HepG2 (cell line): ENCODE measurements around the gene NPHS1. TPM values are rescaled to one million over a fixed set of nuclear protein-coding genes. Genes with fewer than 3 reads are reported as not detected.

Experiments
- ATAC-seq: fragments of 200-7000 bp; cut with Tn5 transposase; 3 replicates; pipeline ENCODE4 v1.9.1; 2020; ENCODE audit warnings: mild to moderate bottlenecking, moderate library complexity
- BruUV-seq: library from RNA; stranded (reverse); fragments of 400-500 nt; replicated peaks from 2 replicates; lab custom pipeline; 2021; lab: Mats Ljungman, UMichigan
- CTCF ChIA-PET: fragments of 300-600 bp; formaldehyde crosslinking; extraction: SDS; loops from one replicate; lab custom pipeline; 2021; ENCODE audit warnings: low total read pairs, inconsistent platforms, low intra/inter-chr PET ratio; lab: Yijun Ruan, JAX
- POLR2A ChIA-PET: fragments of 350-600 bp; sonication (Branson Sonifier 250); formaldehyde crosslinking; loops from one replicate; lab custom pipeline; 2020; ENCODE audit warnings: antibody characterized with exemption, inconsistent platforms; lab: Yijun Ruan, JAX
- DNase-seq: peaks from one replicate; pipeline ENCODE4 v3.0.0-alpha.2; 2015; ENCODE audit warnings: low spot score
- FAIRE-seq: peaks from 3 replicates; lab custom pipeline; 2011; peaks lifted over from hg19 to GRCh38; lab: Jason Lieb, UNC
- H2AFZ ChIP-seq: one replicate; pipeline ENCODE4 v1.6.1; 2011; ENCODE audit warnings: low read length, inconsistent platforms
- H3K27ac ChIP-seq: fragments of 300-600 bp; 3 replicates; pipeline ENCODE4 v1.8.0; 2011; ENCODE audit warnings: mixed run types, mild to moderate bottlenecking, mixed read lengths, low read length, inconsistent platforms; ENCODE audit not compliant: insufficient read depth; ENCODE audit errors: extremely low read length
- H3K27me3 ChIP-seq, 2 experiments: fragments of 200-600 bp in 1 of 2; 2 replicates in 1 of 2; 3 replicates in 1 of 2; pipeline versions ENCODE4 v1.6.0 to v1.8.0; 2011; ENCODE audit warnings: low read length in 2 of 2, mild to moderate bottlenecking in 2 of 2, moderate library complexity in 2 of 2, inconsistent platforms in 1 of 2; ENCODE audit not compliant: insufficient read depth in 2 of 2, control insufficient read depth in 1 of 2
- H3K36me3 ChIP-seq, 2 experiments: fragments of 200-600 bp in 1 of 2; replicated peaks in 1 of 2; 2 replicates in 1 of 2; 3 replicates in 1 of 2; pipeline versions ENCODE4 v1.5.1 to v1.8.0; 2011; ENCODE audit warnings: low read length in 2 of 2, inconsistent platforms in 1 of 2; ENCODE audit not compliant: insufficient read depth in 2 of 2, control insufficient read depth in 1 of 2
- H3K4me1 ChIP-seq: 2 replicates; pipeline ENCODE4 v1.5.1; 2012; ENCODE audit warnings: low read length, inconsistent platforms; ENCODE audit not compliant: insufficient read depth
- H3K4me2 ChIP-seq: 2 replicates; pipeline ENCODE4 v1.6.0; 2011; ENCODE audit warnings: low read depth, low read length, inconsistent platforms
- H3K4me3 ChIP-seq, 3 experiments: fragments of 200-600 bp in 1 of 3; sonication (generic), shearing (Covaris generic) in 1 of 3; replicated peaks in 1 of 3; 2 replicates each; pipeline ENCODE4 v1.5.1; 2011 to 2016; ENCODE audit warnings: low read length in 3 of 3, inconsistent platforms in 2 of 3, low read depth in 2 of 3, mild to moderate bottlenecking in 2 of 3, control low read depth in 1 of 3, mixed read lengths in 1 of 3; ENCODE audit not compliant: insufficient read depth in 1 of 3
- H3K79me2 ChIP-seq: one replicate; pipeline ENCODE4 v1.6.1; 2011; ENCODE audit warnings: low read length, inconsistent platforms; ENCODE audit not compliant: insufficient read depth
- H3K9ac ChIP-seq: 2 replicates; pipeline ENCODE4 v1.6.0; 2011; ENCODE audit warnings: mild to moderate bottlenecking, low read depth, low read length, inconsistent platforms; ENCODE audit not compliant: insufficient read depth
- H3K9me3 ChIP-seq: 2 replicates; pipeline ENCODE4 v1.5.1; 2012; ENCODE audit warnings: mild to moderate bottlenecking, low read length
- H4K20me1 ChIP-seq: 2 replicates; pipeline ENCODE4 v1.6.0; 2011; ENCODE audit warnings: inconsistent platforms, mild to moderate bottlenecking, low read length, moderate library complexity; ENCODE audit not compliant: insufficient read depth
- HDAC1 ChIP-seq: sonication (generic); formaldehyde crosslinking; IDR thresholded peaks from 2 replicates; pipeline ENCODE4 v1.5.1; 2020; ENCODE audit warnings: mild to moderate bottlenecking, missing genetic modification reagents
- HOMEZ ChIP-seq: IDR thresholded peaks from 2 replicates; pipeline ENCODE4 v1.6.1; 2016; ENCODE audit warnings: low read depth
- MAZ ChIP-seq, 2 experiments: sonication (generic) in 1 of 2; formaldehyde crosslinking in 1 of 2; IDR thresholded peaks; 2 replicates each; pipeline versions ENCODE4 v1.5.0 to v1.6.1; 2012 to 2020; ENCODE audit warnings: low read depth in 2 of 2, mild to moderate bottlenecking in 2 of 2, borderline replicate concordance in 1 of 2, improper control_type of control experiment in 1 of 2, low read length in 1 of 2, missing genetic modification reagents in 1 of 2, moderate library complexity in 1 of 2
- PCBP2 ChIP-seq: fragments of 200-400 bp; formaldehyde crosslinking; optimal IDR thresholded peaks from 2 replicates; pipeline ENCODE3; 2018; ENCODE audit warnings: low read length, low read depth; ENCODE audit not compliant: poor library complexity, severe bottlenecking
- SPEN ChIP-seq: sonication (generic); formaldehyde crosslinking; IDR thresholded peaks from 2 replicates; pipeline ENCODE4 v1.5.1; 2020; ENCODE audit warnings: low read depth, mild to moderate bottlenecking, missing genetic modification reagents
- TBP ChIP-seq: sonication (generic); formaldehyde crosslinking; IDR thresholded peaks from 2 replicates; pipeline ENCODE4 v1.5.0; 2020; ENCODE audit warnings: missing genetic modification reagents
- YEATS2 ChIP-seq: sonication (generic); formaldehyde crosslinking; IDR thresholded peaks from 2 replicates; pipeline ENCODE4 v1.4.0; 2020; ENCODE audit warnings: missing genetic modification reagents, borderline replicate concordance
- ZBTB44 ChIP-seq: sonication (generic); formaldehyde crosslinking; IDR thresholded peaks from 2 replicates; pipeline ENCODE4 v1.4.0; 2020; ENCODE audit warnings: missing genetic modification reagents
- ZFYVE20 ChIP-seq: sonication (generic); formaldehyde crosslinking; IDR thresholded peaks from 2 replicates; pipeline ENCODE4 v1.8.0; 2023; ENCODE audit warnings: low read depth, mild to moderate bottlenecking, moderate library complexity, missing genetic modification reagents, borderline replicate concordance
- ZHX2 ChIP-seq, 2 experiments: sonication (generic) in 1 of 2; formaldehyde crosslinking in 1 of 2; IDR thresholded peaks; 2 replicates each; pipeline versions ENCODE4 v1.6.1 to v1.9.0; 2014 to 2022; ENCODE audit warnings: antibody characterized with exemption in 1 of 2, borderline replicate concordance in 1 of 2, inconsistent platforms in 1 of 2, low read depth in 1 of 2, missing genetic modification reagents in 1 of 2
- ZNF10 ChIP-seq: sonication (generic); formaldehyde crosslinking; IDR thresholded peaks from 2 replicates; pipeline ENCODE4 v1.4.0; 2020; ENCODE audit warnings: mild to moderate bottlenecking, low read depth, missing genetic modification reagents, borderline replicate concordance
- ZNF256 ChIP-seq: sonication (generic); formaldehyde crosslinking; conservative IDR thresholded peaks from 2 replicates; pipeline ENCODE4 v1.4.0; 2020; ENCODE audit warnings: missing genetic modification reagents
- ZNF740 ChIP-seq: sonication (generic); formaldehyde crosslinking; IDR thresholded peaks from 2 replicates; pipeline ENCODE4 v1.4.0; 2020; ENCODE audit warnings: missing genetic modification reagents
- ZNF766 ChIP-seq: sonication (generic); formaldehyde crosslinking; IDR thresholded peaks from 2 replicates; pipeline ENCODE4 v1.5.0; 2020; ENCODE audit warnings: missing genetic modification reagents, borderline replicate concordance
- ZNF792 ChIP-seq: IDR thresholded peaks from 2 replicates; pipeline ENCODE4 v1.6.1; 2016
- WGBS: methylation state at CpG from one replicate; pipeline ENCODE4 v1.1.6; 2017; ENCODE audit warnings: low lambda C conversion rate; 5-methylcytosine and 5-hydroxymethylcytosine counted together
- in situ Hi-C: cut with HindIII; loops from 2 replicates; pipeline ENCODE4 v1.10.0; 2017; ENCODE audit warnings: low pct_unique_long_range_greater_than_20kb; ENCODE audit not compliant: extremely low pct_ligation_motif_present
- intact Hi-C: fragments of 100-400 bp; cut with micrococcal nuclease; formaldehyde crosslinking; loops from one replicate; pipeline ENCODE4 v1.10.0; 2022; ENCODE audit not compliant: unreplicated experiment
- polyA plus RNA-seq, 8 experiments: library from polyadenylated mRNA; depleted of rRNA in 3 of 8; stranded (reverse) in 7 of 8; unstranded in 1 of 8; fragments of >200 nt; fragmentation: Illumina TruSeq in 4 of 8; extraction: Trizol in 4 of 8; gene quantifications; 2 replicates each; pipeline versions ENCODE4 v1.2.1 to v1.2.3, GENCODE V29; 2011 to 2016; ENCODE audit warnings: low read depth in 4 of 8, missing spikeins in 1 of 8, mixed read lengths in 1 of 8; ENCODE audit not compliant: insufficient read depth in 1 of 8
- total RNA-seq, 5 experiments: library from RNA; depleted of rRNA; stranded (reverse); fragments of >200 nt; fragmentation: Illumina TruSeq; extraction: Trizol; gene quantifications; 2 replicates each; pipeline ENCODE4 v1.2.3, GENCODE V29; 2016; ENCODE audit warnings: low read depth in 1 of 5

NPHS1 gene
- total and polyA plus RNA-seq, 2 of the 13 experiments (the other 11 are each of a cell fraction or from before 2014, with no cell fraction given) = not detected

- DNase-seq = no peak
- CTCF ChIA-PET = no interaction called here
- Histone ChIP-seq H3K4me3 (no peak overlapping the region), H3K79me2 (no peaks in the 10 kb centered on the region), H3K4me1 (peaks cover 42% of the 10 kb centered on the region), H3K9ac (no peak overlapping the region), H3K27ac (no peak overlapping the region), H3K27me3 (peaks cover 0 to 4% of the 10 kb centered on the region in 2 experiments; a peak in 3 of 5 replicates), H2AFZ (no peak overlapping the region), H4K20me1 (no peaks in the 10 kb centered on the region), H3K9me3 (no peaks in the 10 kb centered on the region), H3K4me2 (no peak overlapping the region), H3K36me3 (no peaks in the 10 kb centered on the region)
- in situ Hi-C loops = no loop called here
- no peak for FAIRE-seq
- intact Hi-C loops = no loop called here
- 24% methylated on average over 2 of the region's 8 CpGs for WGBS
- no peak for ATAC-seq
- BruUV-seq = no TSS peak
- POLR2A ChIA-PET = interaction anchor here (1.2 kb wide), 1 partner anchor 19 kb away, joined by 3 read pairs; no protein-coding TSS in a partner anchor
- TF ChIP-seq ZNF10 (no peak), ZNF740 (CRISPR knock-in tag) (no peak), HOMEZ (no peak), SPEN (no peak), ZNF256 (CRISPR knock-in tag) (no peak), YEATS2 (CRISPR knock-in tag) (no peak), HDAC1 (CRISPR knock-in tag) (no peak), ZNF792 (CRISPR knock-in tag) (no peak), TBP (no peak), MAZ (IDR thresholded peaks at IDR 0.05; ENCODE audit: borderline replicate concordance, low read depth, low read length) (no peak), MAZ (CRISPR knock-in tag; IDR thresholded peaks at IDR 0.05; ENCODE audit: low read depth) (no peak), ZNF766 (CRISPR knock-in tag) (no peak), ZBTB44 (no peak), ZHX2 (IDR thresholded peaks at IDR 0.05; ENCODE audit: low read depth) (no peak), ZHX2 (CRISPR knock-in tag; IDR thresholded peaks at IDR 0.05; ENCODE audit: borderline replicate concordance) (no peak), ZFYVE20 (CRISPR knock-in tag) (no peak), PCBP2 (no peak)
Measured at GRCh38 chr19:35792888-35793287, 59.4 kb downstream of the NPHS1 start.
